HL-60 (cell line): ENCODE data around the gene RIF1.

ENCODE experiments used
- DNase-seq, 2 experiments: peaks; one replicate each; pipeline ENCODE4 v3.0.0-alpha.2; 2010 to 2020; ENCODE audit warnings: low read depth in 1 of 2, low spot score in 1 of 2
- H3K27ac ChIP-seq: fragments of 250-450 bp; sonication (Bioruptor Pico); replicated peaks from 2 replicates; pipeline ENCODE4 v1.5.1; 2020; ENCODE audit warnings: mild to moderate bottlenecking, moderate library complexity
- H3K27me3 ChIP-seq: fragments of 250-450 bp; sonication (Bioruptor Pico); 2 replicates; pipeline ENCODE4 v1.5.1; 2021; ENCODE audit warnings: mild to moderate bottlenecking, moderate library complexity; ENCODE audit not compliant: insufficient read depth, poor library complexity, severe bottlenecking
- H3K4me3 ChIP-seq: replicated peaks from 2 replicates; pipeline ENCODE4 v1.5.1; 2011; ENCODE audit warnings: mild to moderate bottlenecking, control low read depth, low read length; ENCODE audit not compliant: insufficient read depth
- CTCF ChIP-seq: IDR thresholded peaks from one replicate; pipeline ENCODE4 v1.5.1; 2011; ENCODE audit warnings: low read length, control low read depth, inconsistent platforms; ENCODE audit not compliant: insufficient read depth
- GABPA ChIP-seq: IDR thresholded peaks from 2 replicates; pipeline ENCODE4 v1.6.1; 2012; ENCODE audit warnings: low read depth
- POLR2AphosphoS5 ChIP-seq: IDR thresholded peaks from 2 replicates; pipeline ENCODE4 v1.6.1; 2012; ENCODE audit warnings: low read depth
- REST ChIP-seq: IDR thresholded peaks from 2 replicates; pipeline ENCODE4 v1.6.1; 2012; ENCODE audit warnings: low read depth; ENCODE audit not compliant: insufficient replicate concordance
- SPI1 ChIP-seq: IDR thresholded peaks from 2 replicates; pipeline ENCODE4 v1.6.1; 2012; ENCODE audit warnings: low read depth, mild to moderate bottlenecking, borderline replicate concordance

The RIF1 gene

GRCh38 chr2:151388011-151388410, 21.7 kb upstream of the RIF1 start:
- DNase-seq = no peak
- H3K4me3 ChIP-seq = no peak overlapping the region
- TF ChIP-seq REST = no peak
- no peak for TF ChIP-seq CTCF
- TF ChIP-seq POLR2AphosphoS5 = no peak
- TF ChIP-seq GABPA = no peak
- no peak for TF ChIP-seq SPI1
- H3K27me3 ChIP-seq = no peaks in the 10 kb centered on the region
- H3K27ac ChIP-seq = no peak overlapping the region

GRCh38 chr2:151391436-151391835, 18.3 kb upstream of the RIF1 start:
- no peak for DNase-seq
- Histone ChIP-seq H3K4me3 (no peak overlapping the region), H3K27me3 (no peaks in the 10 kb centered on the region), H3K27ac (no peak overlapping the region)
- TF ChIP-seq GABPA (no peak), POLR2AphosphoS5 (no peak), CTCF (no peak), SPI1 (no peak), REST (no peak)

GRCh38 chr2:151394509-151394908, 15.2 kb upstream of the RIF1 start:
- DNase-seq = no peak
- no peak overlapping the region for H3K27ac ChIP-seq
- TF ChIP-seq SPI1 = no peak
- TF ChIP-seq REST = no peak
- TF ChIP-seq CTCF = no peak
- TF ChIP-seq GABPA = no peak
- no peak for TF ChIP-seq POLR2AphosphoS5
- H3K4me3 ChIP-seq = no peak overlapping the region
- H3K27me3 ChIP-seq = no peaks in the 10 kb centered on the region
